PC-3 (cell line): Measurements from ENCODE around the gene ANKS1B. TPM values are rescaled to one million over a fixed set of nuclear protein-coding genes. Genes with fewer than 3 reads are reported as not detected.

Source experiments
- ATAC-seq: fragments of 200-7000 bp; cut with Tn5 transposase; 2 replicates; pipeline ENCODE4 v1.9.1; 2020; ENCODE audit warnings: mild to moderate bottlenecking, moderate library complexity
- BruUV-seq: library from RNA; stranded (reverse); fragments of 400-500 nt; replicated peaks from 2 replicates; lab custom pipeline; 2021; lab: Mats Ljungman, UMichigan
- CTCF ChIA-PET: fragments of 300-600 bp; sonication (Branson Sonifier 250); formaldehyde crosslinking; loops from one replicate; lab custom pipeline; 2022; ENCODE audit warnings: antibody characterized with exemption; lab: Charles Lee
- POLR2A ChIA-PET: fragments of 300-600 bp; sonication (Branson Sonifier 250); formaldehyde crosslinking; loops from one replicate; lab custom pipeline; 2022; ENCODE audit warnings: antibody characterized with exemption; ENCODE audit not compliant: unreplicated experiment; lab: Charles Lee
- DNase-seq: peaks from one replicate; pipeline ENCODE4 v3.0.0-alpha.2; 2015
- H2AFZ ChIP-seq: fragments of 300-600 bp; sonication (generic); 2 replicates; pipeline ENCODE4 v1.6.0; 2016; ENCODE audit warnings: antibody characterized with exemption, low read length
- H3F3A ChIP-seq: fragments of 300-600 bp; sonication (generic); one replicate; pipeline ENCODE4 v1.6.0; 2017; ENCODE audit warnings: antibody characterized with exemption, low read length, control low read depth, mild to moderate bottlenecking; ENCODE audit not compliant: unreplicated experiment
- H3K27ac ChIP-seq: fragments of 300-600 bp; sonication (generic); 2 replicates; pipeline ENCODE4 v1.5.1; 2016; ENCODE audit warnings: mild to moderate bottlenecking, low read length
- H3K27me3 ChIP-seq: fragments of 300-600 bp; sonication (generic); 2 replicates; pipeline ENCODE4 v1.6.1; 2016; ENCODE audit warnings: low read length, mixed read lengths
- H3K36me3 ChIP-seq: fragments of 300-600 bp; sonication (generic); 2 replicates; pipeline ENCODE4 v1.6.1; 2016; ENCODE audit warnings: low read depth, mixed run types, low read length, mixed read lengths
- H3K4me1 ChIP-seq: fragments of 300-600 bp; sonication (generic); 2 replicates; pipeline ENCODE4 v1.5.1; 2016; ENCODE audit warnings: low read length; ENCODE audit not compliant: insufficient read depth
- H3K4me2 ChIP-seq: fragments of 300-600 bp; sonication (generic); 2 replicates; pipeline ENCODE4 v1.6.0; 2016; ENCODE audit warnings: low read length
- H3K4me3 ChIP-seq: fragments of 300-600 bp; sonication (generic); 2 replicates; pipeline ENCODE4 v1.5.1; 2016; ENCODE audit warnings: mild to moderate bottlenecking, low read length, mixed read lengths
- H3K79me2 ChIP-seq: fragments of 300-600 bp; sonication (generic); 2 replicates; pipeline ENCODE4 v1.6.1; 2017; ENCODE audit warnings: low read length, mixed read lengths
- H3K9ac ChIP-seq: fragments of 300-600 bp; sonication (generic); 2 replicates; pipeline ENCODE4 v1.6.0; 2016; ENCODE audit warnings: mild to moderate bottlenecking, low read length
- H3K9me2 ChIP-seq: fragments of 300-600 bp; sonication (generic); replicated peaks from 2 replicates; pipeline ENCODE4 v1.6.1; 2016; ENCODE audit warnings: mixed run types, low read length, mixed read lengths
- H3K9me3 ChIP-seq: fragments of 300-600 bp; sonication (generic); 2 replicates; pipeline ENCODE4 v1.6.1; 2016; ENCODE audit warnings: low read length, mixed read lengths
- H4K20me1 ChIP-seq: fragments of 300-600 bp; sonication (generic); 2 replicates; pipeline ENCODE4 v1.6.1; 2016; ENCODE audit warnings: low read length, mixed read lengths
- CTCF ChIP-seq: fragments of 300-600 bp; sonication (generic); conservative IDR thresholded peaks from 2 replicates; pipeline ENCODE4 v1.5.1; 2017; ENCODE audit warnings: antibody characterized with exemption, low read depth, mild to moderate bottlenecking, low read length
- EZH2 ChIP-seq: fragments of 300-600 bp; sonication (generic); IDR thresholded peaks from one replicate; pipeline ENCODE4 v1.6.1; 2017; ENCODE audit warnings: antibody characterized with exemption, mild to moderate bottlenecking, low read length; ENCODE audit not compliant: unreplicated experiment
- EZH2phosphoT487 ChIP-seq: fragments of 300-600 bp; sonication (generic); IDR thresholded peaks from 2 replicates; pipeline ENCODE4 v1.6.1; 2018; ENCODE audit warnings: mild to moderate bottlenecking, antibody characterized with exemption, low read length, borderline replicate concordance
- intact Hi-C: fragments of 100-400 bp; cut with micrococcal nuclease; formaldehyde crosslinking; loops from 2 replicates; pipeline ENCODE4 v1.9.0; 2023
- total RNA-seq: library from RNA; depleted of rRNA; stranded (reverse); fragments of >200 nt; gene quantifications from 2 replicates; pipeline ENCODE4 v1.2.3, GENCODE V29; 2014

ANKS1B gene
- total RNA-seq, 1 experiment from 2014 or later, result 0.07 TPM

- POLR2A ChIA-PET, result no interaction called here
- TF ChIP-seq CTCF (no peak), EZH2 (no peak), EZH2phosphoT487 (no peak)
- peaks cover 69% of the 10 kb centered on the region for H3K27me3 ChIP-seq
- no peak overlapping the region for H3K4me3 ChIP-seq
- no TSS peak for BruUV-seq
- H3K36me3 ChIP-seq, result no peaks in the 10 kb centered on the region
- H2AFZ ChIP-seq, result no peak overlapping the region
- H3K79me2 ChIP-seq, result no peaks in the 10 kb centered on the region
- no peak for DNase-seq
- H4K20me1 ChIP-seq, result no peaks in the 10 kb centered on the region
- no peaks in the 10 kb centered on the region for H3F3A ChIP-seq
- no peak for ATAC-seq
- intact Hi-C loops, result no loop called here
- H3K27ac ChIP-seq, result no peak overlapping the region
- no peaks in the 10 kb centered on the region for H3K9me2 ChIP-seq
- no peaks in the 10 kb centered on the region for H3K9me3 ChIP-seq
- H3K4me1 ChIP-seq, result no peaks in the 10 kb centered on the region
- no peak overlapping the region for H3K9ac ChIP-seq
- no peak overlapping the region for H3K4me2 ChIP-seq
- CTCF ChIA-PET, result no interaction called here
Observed at GRCh38 chr12:98783420-98783819, 1201.3 kb downstream of the ANKS1B start.

GRCh38 chr12:98780261-98780660, 1204.5 kb downstream of the ANKS1B start:
- H3K36me3 ChIP-seq, result no peaks in the 10 kb centered on the region
- H3K27ac ChIP-seq, result no peak overlapping the region
- ChIA-PET CTCF (no interaction called here), POLR2A (no interaction called here)
- no peaks in the 10 kb centered on the region for H4K20me1 ChIP-seq
- DNase-seq, result no peak
- TF ChIP-seq EZH2phosphoT487 (no peak), CTCF (no peak), EZH2 (no peak)
- H3F3A ChIP-seq, result no peaks in the 10 kb centered on the region
- no peak overlapping the region for H3K9ac ChIP-seq
- H2AFZ ChIP-seq, result no peak overlapping the region
- H3K79me2 ChIP-seq, result no peaks in the 10 kb centered on the region
- H3K27me3 ChIP-seq, result peaks cover 60% of the 10 kb centered on the region
- H3K9me2 ChIP-seq, result no peaks in the 10 kb centered on the region
- no peak for ATAC-seq
- intact Hi-C loops, result no loop called here
- H3K9me3 ChIP-seq, result no peaks in the 10 kb centered on the region
- no TSS peak for BruUV-seq
- H3K4me1 ChIP-seq, result no peaks in the 10 kb centered on the region
- H3K4me3 ChIP-seq, result no peak overlapping the region
- no peak overlapping the region for H3K4me2 ChIP-seq

GRCh38 chr12:98772818-98773217, 1211.9 kb downstream of the ANKS1B start:
- DNase-seq, result no peak
- TF ChIP-seq CTCF (no peak), EZH2 (no peak), EZH2phosphoT487 (no peak)
- BruUV-seq, result no TSS peak
- H3K9me2 ChIP-seq, result no peaks in the 10 kb centered on the region
- no peaks in the 10 kb centered on the region for H3K36me3 ChIP-seq
- no peaks in the 10 kb centered on the region for H3K79me2 ChIP-seq
- no peak overlapping the region for H3K4me3 ChIP-seq
- no peak overlapping the region for H3K4me2 ChIP-seq
- no peak overlapping the region for H2AFZ ChIP-seq
- POLR2A ChIA-PET, result no interaction called here
- no peak for ATAC-seq
- intact Hi-C loops, result no loop called here
- H3K9ac ChIP-seq, result no peak overlapping the region
- H3K9me3 ChIP-seq, result no peaks in the 10 kb centered on the region
- no peaks in the 10 kb centered on the region for H3K27me3 ChIP-seq
- H3F3A ChIP-seq, result no peaks in the 10 kb centered on the region
- CTCF ChIA-PET, result no interaction called here
- H4K20me1 ChIP-seq, result no peaks in the 10 kb centered on the region
- no peak overlapping the region for H3K27ac ChIP-seq
- H3K4me1 ChIP-seq, result no peaks in the 10 kb centered on the region
